GM19328 (cell line): ENCODE results near the gene E2F3.

Experiments used
- ATAC-seq: cut with Tn5 transposase; IDR thresholded peaks from one replicate; pipeline ENCODE4 v1.9.1; 2021; ENCODE audit warnings: mild to moderate bottlenecking, moderate library complexity; ENCODE audit not compliant: unreplicated experiment

Gene E2F3

GRCh38 chr6:20433321-20433720 is 31.6 kb downstream of the E2F3 start:
- no peak for ATAC-seq

GRCh38 chr6:20433929-20434328 is 32.2 kb downstream of the E2F3 start:
- ATAC-seq = no peak

GRCh38 chr6:20434766-20435165 is 33.1 kb downstream of the E2F3 start:
- no peak for ATAC-seq

- ATAC-seq = no peak
These were observed 35.0 kb downstream of the E2F3 start for GRCh38 chr6:20436719-20437118.

- no peak for ATAC-seq
These were observed 36.0 kb downstream of the E2F3 start for GRCh38 chr6:20437639-20438038.

GRCh38 chr6:20438462-20439070 is 36.9 kb downstream of the E2F3 start:
- no peak for ATAC-seq

GRCh38 chr6:20439558-20439957 is 37.9 kb downstream of the E2F3 start:
- ATAC-seq = no peak

- no peak for ATAC-seq
These were observed 38.6 kb downstream of the E2F3 start for GRCh38 chr6:20440296-20440695.

GRCh38 chr6:20441236-20441635 is 39.6 kb downstream of the E2F3 start:
- no peak for ATAC-seq

- no peak for ATAC-seq
These were observed 40.2 kb downstream of the E2F3 start for GRCh38 chr6:20441921-20442320.

GRCh38 chr6:20444786-20445271 is 43.1 kb downstream of the E2F3 start:
- ATAC-seq = no peak

- no peak for ATAC-seq
These were observed 45.5 kb downstream of the E2F3 start for GRCh38 chr6:20447157-20447556.

GRCh38 chr6:20447581-20448132 is 46.0 kb downstream of the E2F3 start:
- ATAC-seq = no peak

- no peak for ATAC-seq
These were observed 47.1 kb downstream of the E2F3 start for GRCh38 chr6:20448828-20449227.

GRCh38 chr6:20454204-20454824 is 52.6 kb downstream of the E2F3 start:
- no peak for ATAC-seq

GRCh38 chr6:20455251-20455940 is 53.7 kb downstream of the E2F3 start:
- no peak for ATAC-seq

- no peak for ATAC-seq
These were observed 56.6 kb downstream of the E2F3 start for GRCh38 chr6:20458027-20458894.

- no peak for ATAC-seq
These were observed 58.0 kb downstream of the E2F3 start for GRCh38 chr6:20459682-20460081.

- no peak for ATAC-seq
These were observed 59.9 kb downstream of the E2F3 start for GRCh38 chr6:20461576-20461975.

GRCh38 chr6:20463396-20463795 is 61.7 kb downstream of the E2F3 start:
- ATAC-seq = peak; percentile 63

- ATAC-seq = no peak
These were observed 62.4 kb downstream of the E2F3 start for GRCh38 chr6:20464041-20464440.
